ENCODE measurements around the gene TCTA.
"Not testable (repeated sequence)": the region's sequence is repeated elsewhere in the genome, so short reads cannot be mapped to it uniquely, and the experiment has no call there.

TCTA gene

DNA sequence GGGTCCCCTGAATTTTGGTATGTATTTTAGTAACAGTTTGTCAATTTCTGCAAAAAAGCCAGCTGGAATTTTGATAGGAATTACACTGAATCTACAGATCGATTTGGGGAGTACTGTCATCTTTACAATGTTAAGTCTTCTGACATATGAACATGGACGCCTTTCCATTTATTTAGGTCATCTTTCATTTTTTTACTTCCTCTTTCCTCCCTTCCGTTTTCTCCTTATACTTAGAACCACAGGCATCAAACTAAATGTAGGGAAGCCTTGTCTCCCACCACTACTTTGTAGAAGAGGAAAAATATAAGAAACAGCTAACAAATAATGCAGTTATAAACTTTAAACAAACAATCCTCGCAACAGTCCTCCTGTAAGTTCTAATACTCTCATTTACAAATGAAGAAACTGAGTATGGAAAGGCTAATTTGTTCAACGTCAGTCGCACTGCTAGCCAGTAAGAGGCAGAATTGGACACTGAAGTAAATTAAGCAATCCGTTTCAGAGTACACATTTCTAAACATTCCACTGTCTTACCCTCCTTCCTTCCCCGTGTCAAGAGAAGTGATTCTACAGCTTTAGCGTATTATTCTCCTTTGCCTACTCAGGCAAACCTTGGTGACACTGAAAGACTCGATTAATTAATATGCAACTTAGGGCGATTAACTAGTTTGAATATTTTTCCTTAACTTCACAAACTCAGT is 26.0 kb upstream of the TCTA start:
- no peak overlapping the region for H3K9ac ChIP-seq
- H3K36me3 ChIP-seq (ENCODE audit: control insufficient read depth, insufficient read depth, low read length): no peaks in the 10 kb centered on the region
- peaks cover 93% of the 10 kb centered on the region for H3K79me2 ChIP-seq
- no peaks in the 10 kb centered on the region for H3K9me3 ChIP-seq (ENCODE audit: control insufficient read depth, low read length)
- no peaks in the 10 kb centered on the region for H3K27me3 ChIP-seq (ENCODE audit: control insufficient read depth, insufficient read depth, low read length)
- H2AFZ ChIP-seq: no peak overlapping the region
- H3K4me1 ChIP-seq: no peaks in the 10 kb centered on the region
- TF ChIP-seq, protein P1, sequence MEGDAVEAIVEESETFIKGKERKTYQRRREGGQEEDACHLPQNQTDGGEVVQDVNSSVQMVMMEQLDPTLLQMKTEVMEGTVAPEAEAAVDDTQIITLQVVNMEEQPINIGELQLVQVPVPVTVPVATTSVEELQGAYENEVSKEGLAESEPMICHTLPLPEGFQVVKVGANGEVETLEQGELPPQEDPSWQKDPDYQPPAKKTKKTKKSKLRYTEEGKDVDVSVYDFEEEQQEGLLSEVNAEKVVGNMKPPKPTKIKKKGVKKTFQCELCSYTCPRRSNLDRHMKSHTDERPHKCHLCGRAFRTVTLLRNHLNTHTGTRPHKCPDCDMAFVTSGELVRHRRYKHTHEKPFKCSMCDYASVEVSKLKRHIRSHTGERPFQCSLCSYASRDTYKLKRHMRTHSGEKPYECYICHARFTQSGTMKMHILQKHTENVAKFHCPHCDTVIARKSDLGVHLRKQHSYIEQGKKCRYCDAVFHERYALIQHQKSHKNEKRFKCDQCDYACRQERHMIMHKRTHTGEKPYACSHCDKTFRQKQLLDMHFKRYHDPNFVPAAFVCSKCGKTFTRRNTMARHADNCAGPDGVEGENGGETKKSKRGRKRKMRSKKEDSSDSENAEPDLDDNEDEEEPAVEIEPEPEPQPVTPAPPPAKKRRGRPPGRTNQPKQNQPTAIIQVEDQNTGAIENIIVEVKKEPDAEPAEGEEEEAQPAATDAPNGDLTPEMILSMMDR (IDR thresholded peaks at IDR 0.05): no peak
- H3K4me3 ChIP-seq (ENCODE audit: low read depth, low read length): no peak overlapping the region
- H3K27ac ChIP-seq: no peak overlapping the region
- H3K4me2 ChIP-seq (ENCODE audit: low read length): no peak overlapping the region

GRCh38 chr3:49387721-49388120 is 24.5 kb upstream of the TCTA start:
- H3K27me3 ChIP-seq (ENCODE audit: control insufficient read depth, insufficient read depth, low read length): no peaks in the 10 kb centered on the region
- TF ChIP-seq, protein P1 (IDR thresholded peaks at IDR 0.05): no peak
- no peak overlapping the region for H2AFZ ChIP-seq
- no peaks in the 10 kb centered on the region for H3K9me3 ChIP-seq (ENCODE audit: control insufficient read depth, low read length)
- H3K4me2 ChIP-seq (ENCODE audit: low read length): no peak overlapping the region
- H3K36me3 ChIP-seq (ENCODE audit: control insufficient read depth, insufficient read depth, low read length): no peaks in the 10 kb centered on the region
- H3K9ac ChIP-seq: no peak overlapping the region
- no peak overlapping the region for H3K27ac ChIP-seq
- peaks cover 90% of the 10 kb centered on the region for H3K79me2 ChIP-seq
- H3K4me1 ChIP-seq: no peaks in the 10 kb centered on the region
- H3K4me3 ChIP-seq (ENCODE audit: low read depth, low read length): no peak overlapping the region

- Histone ChIP-seq H3K4me2 (ENCODE audit: low read length) (no peak overlapping the region), H2AFZ (no peak overlapping the region), H3K9me3 (ENCODE audit: control insufficient read depth, low read length) (no peaks in the 10 kb centered on the region), H3K4me3 (ENCODE audit: low read depth, low read length) (no peak overlapping the region), H3K27me3 (ENCODE audit: control insufficient read depth, insufficient read depth, low read length) (no peaks in the 10 kb centered on the region), H3K9ac (no peak overlapping the region), H3K27ac (no peak overlapping the region), H3K4me1 (no peaks in the 10 kb centered on the region), H3K36me3 (ENCODE audit: control insufficient read depth, insufficient read depth, low read length) (no peaks in the 10 kb centered on the region), H3K79me2 (peaks cover 92% of the 10 kb centered on the region)
- TF ChIP-seq, protein P1 (IDR thresholded peaks at IDR 0.05): no peak
Measured at GRCh38 chr3:49388289-49388820, 23.9 kb upstream of the TCTA start.

- Histone ChIP-seq H3K4me2 (ENCODE audit: low read length) (no peak overlapping the region), H3K36me3 (ENCODE audit: control insufficient read depth, insufficient read depth, low read length) (no peaks in the 10 kb centered on the region), H3K27me3 (ENCODE audit: control insufficient read depth, insufficient read depth, low read length) (no peaks in the 10 kb centered on the region), H3K9ac (no peak overlapping the region), H3K79me2 (peaks cover 90% of the 10 kb centered on the region), H3K27ac (no peak overlapping the region), H3K4me1 (no peaks in the 10 kb centered on the region), H3K9me3 (ENCODE audit: control insufficient read depth, low read length) (no peaks in the 10 kb centered on the region), H3K4me3 (ENCODE audit: low read depth, low read length) (no peak overlapping the region), H2AFZ (no peak overlapping the region)
- TF ChIP-seq, protein P1 (IDR thresholded peaks at IDR 0.05): no peak
Measured at GRCh38 chr3:49389297-49389696, 22.9 kb upstream of the TCTA start.

GRCh38 chr3:49391310-49391709 is 20.9 kb upstream of the TCTA start:
- not testable (repeated sequence) for H3K4me2 ChIP-seq (ENCODE audit: low read length); H3K36me3 ChIP-seq (ENCODE audit: control insufficient read depth, insufficient read depth, low read length); H2AFZ ChIP-seq; H3K27me3 ChIP-seq (ENCODE audit: control insufficient read depth, insufficient read depth, low read length); H3K9ac ChIP-seq; H3K9me3 ChIP-seq (ENCODE audit: control insufficient read depth, low read length); H3K4me1 ChIP-seq; H3K27ac ChIP-seq; H3K4me3 ChIP-seq (ENCODE audit: low read depth, low read length)
- peaks cover 90% of the 10 kb centered on the region for H3K79me2 ChIP-seq
